ENCODE measurements around the gene SVIL.

DNA sequence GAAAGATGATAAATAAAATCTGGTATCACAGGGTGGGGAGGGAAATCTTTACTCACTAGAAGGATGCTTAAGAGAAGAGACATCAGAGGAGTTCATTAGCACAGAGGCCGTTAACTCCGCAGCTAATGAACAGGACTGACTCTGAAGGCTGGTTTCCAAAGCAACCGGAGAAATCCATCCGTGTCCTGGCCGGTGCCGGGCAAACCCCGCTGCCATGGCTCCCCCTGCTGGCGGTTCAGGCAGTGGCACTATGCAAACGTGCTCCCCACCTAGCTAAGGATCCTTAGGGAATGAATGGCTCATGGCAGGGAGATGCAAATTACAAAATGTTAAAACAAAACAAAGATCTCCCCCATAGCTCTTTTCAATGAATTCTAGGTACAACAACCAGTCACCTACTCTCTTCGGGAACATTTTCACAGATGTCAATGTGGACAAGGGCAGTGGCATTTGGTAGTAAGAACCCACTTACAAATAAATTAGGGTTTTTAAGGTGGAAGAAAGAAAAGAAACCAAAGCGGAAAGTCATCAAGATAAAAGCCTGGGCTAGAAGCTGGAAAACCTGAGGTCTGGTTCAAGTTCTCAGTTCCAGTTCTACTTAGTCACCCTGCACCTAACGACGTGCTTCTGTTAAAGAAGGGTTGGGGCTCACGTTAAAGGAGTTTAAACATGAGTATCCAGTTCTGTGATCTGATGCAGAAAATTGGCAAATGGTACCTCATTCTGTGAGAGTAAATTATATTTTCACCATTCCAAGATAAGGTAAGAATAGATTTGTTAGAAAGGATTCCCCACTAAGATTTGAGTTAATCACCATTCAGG is 138.2 kb downstream of the SVIL start:
- no peak for TF ChIP-seq POLR2A (IDR thresholded peaks at IDR 0.05; ENCODE audit: low read depth, low read length)
- TF ChIP-seq POU2F2 (IDR thresholded peaks at IDR 0.05; ENCODE audit: low read depth, low read length): peak; percentile 64; the same call in 1 of the 2 replicates
- no peak for TF ChIP-seq TAF1 (IDR thresholded peaks at IDR 0.05; ENCODE audit: low read depth, low read length)
- no peak for TF ChIP-seq SPI1 (IDR thresholded peaks at IDR 0.05; ENCODE audit: low read depth, low read length)
- no peak for TF ChIP-seq POLR2AphosphoS5 (IDR thresholded peaks at IDR 0.05; ENCODE audit: low read depth, low read length)
